GM20000 (cell line): ENCODE data around the gene ENKD1.

Experiments used
- DNase-seq: peaks from one replicate; pipeline ENCODE4 v3.0.0; 2012; ENCODE audit warnings: low spot score
- TF ChIP-seq, protein P1 (sequence below): IDR thresholded peaks from 2 replicates; pipeline ENCODE4 v1.5.1; 2012; ENCODE audit warnings: mild to moderate bottlenecking, control low read depth; ENCODE audit errors: extremely low read depth, missing control alignments

The ENKD1 gene

DNA sequence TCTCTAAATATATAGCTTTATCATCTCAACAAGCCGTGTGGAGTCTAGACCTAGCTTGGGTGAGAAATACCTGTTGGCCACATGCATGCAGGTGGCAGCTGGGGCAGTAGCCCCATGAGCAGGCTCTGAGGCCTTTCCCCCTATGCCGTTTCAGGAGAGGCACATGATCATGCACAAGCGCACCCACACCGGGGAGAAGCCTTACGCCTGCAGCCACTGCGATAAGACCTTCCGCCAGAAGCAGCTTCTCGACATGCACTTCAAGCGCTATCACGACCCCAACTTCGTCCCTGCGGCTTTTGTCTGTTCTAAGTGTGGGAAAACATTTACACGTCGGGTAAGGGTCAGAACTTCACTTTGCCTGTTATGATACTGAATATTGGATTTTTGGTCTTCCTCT is 38.3 kb downstream of the ENKD1 start:
- DNase-seq = no peak
- TF ChIP-seq, protein P1, sequence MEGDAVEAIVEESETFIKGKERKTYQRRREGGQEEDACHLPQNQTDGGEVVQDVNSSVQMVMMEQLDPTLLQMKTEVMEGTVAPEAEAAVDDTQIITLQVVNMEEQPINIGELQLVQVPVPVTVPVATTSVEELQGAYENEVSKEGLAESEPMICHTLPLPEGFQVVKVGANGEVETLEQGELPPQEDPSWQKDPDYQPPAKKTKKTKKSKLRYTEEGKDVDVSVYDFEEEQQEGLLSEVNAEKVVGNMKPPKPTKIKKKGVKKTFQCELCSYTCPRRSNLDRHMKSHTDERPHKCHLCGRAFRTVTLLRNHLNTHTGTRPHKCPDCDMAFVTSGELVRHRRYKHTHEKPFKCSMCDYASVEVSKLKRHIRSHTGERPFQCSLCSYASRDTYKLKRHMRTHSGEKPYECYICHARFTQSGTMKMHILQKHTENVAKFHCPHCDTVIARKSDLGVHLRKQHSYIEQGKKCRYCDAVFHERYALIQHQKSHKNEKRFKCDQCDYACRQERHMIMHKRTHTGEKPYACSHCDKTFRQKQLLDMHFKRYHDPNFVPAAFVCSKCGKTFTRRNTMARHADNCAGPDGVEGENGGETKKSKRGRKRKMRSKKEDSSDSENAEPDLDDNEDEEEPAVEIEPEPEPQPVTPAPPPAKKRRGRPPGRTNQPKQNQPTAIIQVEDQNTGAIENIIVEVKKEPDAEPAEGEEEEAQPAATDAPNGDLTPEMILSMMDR = no peak

DNA sequence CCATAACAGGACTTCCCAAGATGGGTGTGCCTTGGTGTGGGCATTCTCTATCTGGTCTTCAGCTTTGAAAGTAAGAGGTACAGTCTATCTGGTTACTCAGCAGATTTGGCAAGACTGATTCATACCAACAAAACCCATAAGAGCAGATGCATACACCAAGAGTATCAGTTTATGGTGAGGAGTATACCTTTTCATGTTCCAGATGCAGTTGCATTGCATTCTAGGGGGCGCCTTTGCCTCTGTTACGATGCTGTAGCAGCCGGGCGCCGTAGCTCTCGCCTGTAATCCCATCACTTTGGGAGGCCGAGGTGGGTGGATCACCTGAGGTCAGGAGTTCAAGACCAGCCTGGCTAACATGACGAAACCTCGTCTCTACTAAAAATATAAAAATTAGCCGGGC is 52.7 kb downstream of the ENKD1 start:
- TF ChIP-seq, protein P1 = no peak

More for the DNA sequence above, 52.7 kb downstream of the ENKD1 start:
- no peak for DNase-seq
